Measurements from ENCODE around the gene CBR1.

DNA sequence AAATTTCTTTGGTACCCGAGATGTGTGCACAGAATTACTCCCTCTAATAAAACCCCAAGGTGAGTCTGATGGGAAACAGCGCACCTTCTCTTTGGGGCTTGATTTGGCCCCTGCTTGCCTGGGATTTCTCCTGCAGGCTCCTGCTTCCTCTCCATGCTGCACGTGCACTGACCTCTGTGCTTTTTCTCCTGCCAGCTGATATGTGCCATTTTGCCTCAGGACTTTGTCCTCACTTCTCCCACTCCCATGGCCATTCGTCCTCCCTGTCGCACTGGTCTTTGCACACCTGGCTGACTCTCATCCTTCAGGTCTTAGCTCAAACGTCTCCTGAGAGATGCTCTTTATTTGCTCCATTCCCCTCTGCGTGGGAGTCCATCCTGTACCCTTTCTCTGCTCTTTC, 1.2 kb downstream of the CBR1 start:
- TF ChIP-seq CTCF (IDR thresholded peaks at IDR 0.05) (no peak), POLR2A (IDR thresholded peaks at IDR 0.05) (no peak)

Measured in adrenal gland (tissue), 5 donors.